ENCODE data around the gene ENPP4.

The ENPP4 gene, protein sequence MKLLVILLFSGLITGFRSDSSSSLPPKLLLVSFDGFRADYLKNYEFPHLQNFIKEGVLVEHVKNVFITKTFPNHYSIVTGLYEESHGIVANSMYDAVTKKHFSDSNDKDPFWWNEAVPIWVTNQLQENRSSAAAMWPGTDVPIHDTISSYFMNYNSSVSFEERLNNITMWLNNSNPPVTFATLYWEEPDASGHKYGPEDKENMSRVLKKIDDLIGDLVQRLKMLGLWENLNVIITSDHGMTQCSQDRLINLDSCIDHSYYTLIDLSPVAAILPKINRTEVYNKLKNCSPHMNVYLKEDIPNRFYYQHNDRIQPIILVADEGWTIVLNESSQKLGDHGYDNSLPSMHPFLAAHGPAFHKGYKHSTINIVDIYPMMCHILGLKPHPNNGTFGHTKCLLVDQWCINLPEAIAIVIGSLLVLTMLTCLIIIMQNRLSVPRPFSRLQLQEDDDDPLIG

DNA sequence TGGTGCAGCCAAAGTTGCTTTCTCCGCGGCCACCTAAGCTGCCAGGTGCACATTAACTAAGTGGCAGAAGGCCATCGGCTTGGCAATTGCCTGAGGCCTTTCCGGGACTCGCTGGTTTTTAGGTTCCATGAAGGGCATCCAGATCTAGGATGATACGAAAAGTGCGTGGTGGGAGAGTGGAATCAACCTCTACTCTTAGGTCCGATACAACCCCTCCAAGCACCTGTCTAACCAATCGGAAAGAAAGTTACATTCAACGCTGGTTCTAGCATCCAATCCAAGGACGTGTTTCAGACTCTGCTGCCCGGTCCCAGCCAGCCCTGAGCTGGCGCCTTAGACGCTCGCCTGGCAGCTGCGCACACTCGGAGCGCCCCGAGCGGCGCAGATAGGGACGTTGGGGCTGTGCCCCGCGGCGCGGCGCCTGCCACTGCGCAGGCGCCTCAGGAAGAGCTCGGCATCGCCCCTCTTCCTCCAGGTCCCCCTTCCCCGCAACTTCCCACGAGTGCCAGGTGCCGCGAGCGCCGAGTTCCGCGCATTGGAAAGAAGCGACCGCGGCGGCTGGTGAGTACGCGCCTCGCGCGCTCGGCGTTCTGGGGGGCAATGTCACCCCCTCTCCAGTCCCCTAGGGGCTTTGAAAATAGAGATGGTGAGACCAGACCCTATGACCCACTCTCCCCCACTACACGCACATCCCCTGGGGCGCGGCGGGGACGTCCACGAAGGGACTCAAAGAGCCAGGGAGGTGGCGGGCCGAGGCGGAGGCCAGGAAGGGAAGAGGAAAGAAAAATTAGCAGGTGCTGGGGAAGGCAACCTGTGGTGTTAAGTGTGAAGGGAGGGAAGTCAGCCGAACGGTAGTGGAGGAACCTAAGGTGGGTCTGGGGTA is at the start of gene ENPP4:
Gene ENPP4, plus strand, starts transcription at position 361 of the 883 bp plus-strand sequence. CDS start 9,595 bp downstream, outside the sequence.
- TF ChIP-seq GATA2 (IDR thresholded peaks at IDR 0.05; ENCODE audit: low read depth, low read length), result no peak
- TF ChIP-seq GATA3 (IDR thresholded peaks at IDR 0.05; ENCODE audit: low read depth, low read length), result no peak

DNA sequence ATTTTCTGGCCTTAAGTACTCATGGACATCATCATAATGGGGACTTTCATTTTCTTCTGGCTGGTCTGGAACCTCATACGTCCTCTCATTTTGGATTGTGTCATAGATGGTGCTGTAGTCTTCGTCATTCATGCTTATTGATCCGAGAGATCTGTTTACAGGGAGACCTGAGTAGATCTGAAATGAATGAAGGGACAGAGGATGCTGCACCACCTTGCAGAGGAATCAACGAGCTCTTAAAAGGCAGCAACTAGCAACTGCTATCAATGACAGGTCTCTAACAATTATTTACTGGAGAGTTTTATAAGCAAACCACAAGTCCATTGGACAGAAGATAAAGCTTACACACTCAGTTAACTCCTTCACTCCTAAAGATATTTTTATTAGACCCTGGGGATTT is 49.7 kb upstream of the ENPP4 start:
- TF ChIP-seq GATA3 (IDR thresholded peaks at IDR 0.05; ENCODE audit: low read depth, low read length), result no peak
- TF ChIP-seq GATA2 (IDR thresholded peaks at IDR 0.05; ENCODE audit: low read depth, low read length), result no peak

DNA sequence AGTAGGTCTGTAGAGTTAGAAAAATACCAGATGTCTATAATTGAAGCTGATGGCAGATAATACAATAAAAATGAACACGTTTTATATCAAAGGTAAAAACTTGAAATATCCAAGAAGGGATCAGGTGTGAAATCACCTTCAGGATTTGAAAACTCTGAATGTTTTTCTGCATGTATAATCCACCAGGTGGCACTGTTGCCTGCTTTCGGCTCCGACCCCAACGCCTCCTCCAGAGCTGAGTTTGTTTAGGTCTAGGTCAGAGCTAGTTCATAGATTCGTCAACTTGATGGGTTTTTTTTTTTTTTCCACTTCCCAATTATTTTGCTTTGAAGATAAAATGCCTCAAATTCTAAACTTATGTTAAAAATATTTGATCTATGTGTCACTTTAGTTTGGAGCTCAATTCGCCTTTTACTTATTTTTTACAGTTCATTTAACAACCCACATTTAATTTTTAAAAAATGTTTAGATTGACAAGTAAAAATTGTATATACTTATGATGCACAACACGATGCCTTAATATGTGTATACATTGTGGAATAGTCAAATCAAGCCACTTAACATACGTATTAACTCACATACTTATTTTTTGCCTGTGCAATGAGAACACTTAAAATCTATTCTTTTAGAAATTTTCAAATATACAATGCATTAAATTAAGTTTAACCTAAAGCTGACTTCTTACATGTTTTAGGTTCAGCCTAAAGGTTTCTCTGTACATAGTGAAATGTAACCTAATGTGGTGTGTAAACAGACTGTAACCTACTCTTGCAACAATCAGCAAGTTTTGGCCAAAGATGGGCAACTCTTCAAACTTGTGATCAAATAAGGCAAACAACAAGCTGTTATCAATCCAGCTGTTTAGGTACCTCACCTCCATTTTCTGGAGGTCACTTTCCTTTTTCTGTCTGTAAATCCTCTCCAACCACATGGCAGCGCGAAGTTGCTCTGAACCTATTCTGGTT is 39.4 kb upstream of the ENPP4 start:
- TF ChIP-seq GATA3 (IDR thresholded peaks at IDR 0.05; ENCODE audit: low read depth, low read length), result no peak
- no peak for TF ChIP-seq GATA2 (IDR thresholded peaks at IDR 0.05; ENCODE audit: low read depth, low read length)

DNA sequence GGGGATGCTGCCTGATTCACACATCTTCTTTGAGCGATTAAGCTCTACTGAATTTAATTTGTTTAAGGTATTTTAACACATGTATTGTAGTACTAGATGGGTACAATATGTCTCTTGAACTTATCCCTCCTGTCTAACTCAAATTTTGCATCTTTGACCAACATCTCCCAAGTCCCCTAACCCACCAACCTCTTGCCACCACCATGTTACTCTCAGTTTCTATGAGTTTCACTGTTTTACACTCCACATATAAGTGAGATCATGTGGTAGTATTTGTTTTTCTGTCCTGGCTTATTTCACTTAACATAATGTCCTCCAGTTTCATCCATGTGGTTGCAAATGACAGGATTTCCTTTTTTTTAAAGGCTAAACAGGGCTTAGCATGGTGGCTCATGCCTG is 38.7 kb upstream of the ENPP4 start:
- TF ChIP-seq GATA3 (IDR thresholded peaks at IDR 0.05; ENCODE audit: low read depth, low read length), result no peak
- no peak for TF ChIP-seq GATA2 (IDR thresholded peaks at IDR 0.05; ENCODE audit: low read depth, low read length)

DNA sequence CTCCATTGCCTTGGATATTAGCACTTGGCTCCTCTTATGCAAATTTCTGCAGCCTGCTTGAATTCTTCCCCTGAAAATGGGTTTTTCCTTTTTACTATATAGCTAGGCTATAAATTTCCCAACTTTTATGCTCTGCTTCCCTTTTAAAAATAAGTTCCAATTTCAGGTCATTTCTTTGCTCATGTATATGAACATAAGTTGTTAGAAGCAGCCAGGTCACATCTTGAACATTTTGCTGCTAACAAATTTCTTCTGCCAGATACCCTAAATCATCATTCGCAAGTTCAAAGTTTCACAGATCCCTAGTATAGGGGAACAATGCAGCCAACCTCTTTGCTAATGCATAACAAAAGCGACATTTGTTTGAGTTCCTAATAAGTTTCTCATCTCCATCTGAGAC is 34.5 kb upstream of the ENPP4 start:
- TF ChIP-seq GATA3 (IDR thresholded peaks at IDR 0.05; ENCODE audit: low read depth, low read length) (no peak), GATA2 (IDR thresholded peaks at IDR 0.05; ENCODE audit: low read depth, low read length) (no peak)

DNA sequence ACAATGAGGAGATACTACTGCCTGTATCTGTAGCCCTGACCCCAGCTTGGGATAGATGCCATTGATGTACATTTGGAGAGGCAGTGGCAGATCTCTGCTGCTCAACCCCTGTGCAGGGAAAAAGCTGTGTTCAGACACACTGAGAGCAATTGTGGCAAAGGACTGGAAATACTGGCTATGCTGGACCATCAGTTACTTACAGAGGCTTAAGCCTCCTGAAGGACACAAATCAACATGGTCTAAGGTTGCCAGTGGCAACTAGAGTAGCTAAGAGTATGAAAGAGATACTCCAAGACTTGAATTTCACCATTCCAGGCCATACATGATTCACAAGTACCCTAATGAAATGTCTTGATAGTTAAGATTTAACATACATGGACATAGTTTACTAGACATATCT is 32.4 kb upstream of the ENPP4 start:
- TF ChIP-seq GATA2 (IDR thresholded peaks at IDR 0.05; ENCODE audit: low read depth, low read length) (no peak), GATA3 (IDR thresholded peaks at IDR 0.05; ENCODE audit: low read depth, low read length) (no peak)

DNA sequence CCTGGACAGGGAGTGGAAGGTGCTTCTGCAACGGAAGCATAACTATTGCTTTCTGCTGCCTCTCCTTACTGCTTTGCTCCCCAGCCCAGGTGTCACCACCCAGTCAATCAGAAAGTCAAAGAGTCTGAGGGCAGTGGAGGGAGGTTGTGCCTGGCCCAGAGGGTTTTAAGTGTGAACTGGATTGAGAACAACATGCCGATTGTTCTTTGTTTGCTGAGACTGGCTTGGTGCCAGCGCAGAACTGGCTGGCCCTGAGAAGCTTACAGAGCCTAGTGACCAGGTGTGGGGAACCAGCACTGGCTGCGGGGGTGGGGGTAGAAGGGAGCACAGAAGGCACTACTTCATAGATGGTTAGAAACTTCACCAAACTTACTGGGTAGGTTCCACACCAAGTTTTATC is 31.1 kb upstream of the ENPP4 start:
- no peak for TF ChIP-seq GATA3 (IDR thresholded peaks at IDR 0.05; ENCODE audit: low read depth, low read length)
- no peak for TF ChIP-seq GATA2 (IDR thresholded peaks at IDR 0.05; ENCODE audit: low read depth, low read length)

DNA sequence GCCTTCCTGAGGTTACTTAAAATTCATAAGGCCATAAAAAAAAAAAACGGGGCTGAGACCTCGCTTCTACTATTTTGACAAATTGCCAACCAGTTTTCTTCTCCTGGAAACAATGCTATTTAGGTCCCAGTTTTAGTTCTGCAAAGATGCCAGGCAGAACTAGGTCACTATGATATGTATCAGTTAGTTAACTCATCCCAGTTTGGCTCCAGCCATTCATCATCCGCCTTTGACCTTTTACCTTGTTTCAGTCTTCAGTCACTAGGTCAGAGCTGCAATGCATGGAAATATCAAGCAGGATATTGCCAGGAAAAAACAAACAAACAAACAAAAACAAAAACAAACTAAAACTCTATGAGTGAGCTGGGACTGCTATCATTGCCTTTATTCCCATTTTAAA is 29.8 kb upstream of the ENPP4 start:
- TF ChIP-seq GATA2 (IDR thresholded peaks at IDR 0.05; ENCODE audit: low read depth, low read length) (no peak), GATA3 (IDR thresholded peaks at IDR 0.05; ENCODE audit: low read depth, low read length) (no peak)

DNA sequence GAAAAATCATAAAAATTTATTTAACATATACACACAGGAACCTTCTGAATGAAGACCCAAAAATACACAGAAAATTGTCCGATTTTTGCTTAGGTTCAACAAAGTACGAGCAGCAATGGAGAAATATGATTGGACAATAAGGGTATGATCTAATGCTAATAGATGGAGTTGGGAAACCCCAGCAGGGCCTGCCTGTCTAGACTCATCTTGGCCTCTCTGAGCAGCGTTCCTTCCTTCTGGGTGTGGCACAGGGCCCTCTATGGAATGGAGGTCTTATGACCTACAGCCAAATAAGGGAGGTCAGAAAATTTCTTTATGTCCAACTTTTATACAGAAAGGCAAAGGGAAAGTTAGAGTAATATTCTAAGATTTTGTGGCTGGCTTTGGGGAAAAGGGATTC is 27.7 kb upstream of the ENPP4 start:
- TF ChIP-seq GATA3 (IDR thresholded peaks at IDR 0.05; ENCODE audit: low read depth, low read length), result no peak
- TF ChIP-seq GATA2 (IDR thresholded peaks at IDR 0.05; ENCODE audit: low read depth, low read length), result no peak

DNA sequence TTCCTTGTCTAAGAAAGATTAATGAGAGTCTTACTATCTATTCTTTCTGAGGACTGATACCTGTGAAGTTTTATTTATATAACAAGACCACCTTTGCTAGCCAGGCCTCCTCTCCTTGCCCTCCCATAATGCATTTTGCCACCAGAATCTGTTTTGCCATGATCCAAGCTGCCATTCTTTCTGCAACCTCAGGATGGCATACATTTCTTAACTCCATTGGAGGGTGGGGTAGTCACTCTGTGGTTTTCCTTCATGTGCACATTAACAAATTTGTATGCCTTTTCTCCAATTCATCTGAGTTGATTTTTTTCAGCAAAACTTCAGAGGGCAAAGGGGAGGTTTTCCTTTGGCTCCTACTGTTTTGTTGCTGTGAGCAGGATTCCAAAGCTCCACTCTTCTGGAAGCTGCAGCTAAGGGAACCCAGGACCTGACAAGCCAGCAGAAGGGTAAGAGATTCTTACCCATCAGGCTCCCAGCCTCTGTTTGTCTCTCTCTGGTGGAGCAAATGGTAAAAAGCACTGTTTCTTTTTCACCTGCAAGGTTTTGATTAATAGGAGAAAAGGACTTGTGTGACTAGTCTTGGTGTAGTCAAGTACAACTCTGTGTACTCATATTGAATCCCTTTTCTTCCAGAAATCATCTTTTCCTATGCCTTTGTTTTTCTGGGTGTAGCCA is 26.2 kb upstream of the ENPP4 start:
- TF ChIP-seq GATA2 (IDR thresholded peaks at IDR 0.05; ENCODE audit: low read depth, low read length) (no peak), GATA3 (IDR thresholded peaks at IDR 0.05; ENCODE audit: low read depth, low read length) (no peak)

DNA sequence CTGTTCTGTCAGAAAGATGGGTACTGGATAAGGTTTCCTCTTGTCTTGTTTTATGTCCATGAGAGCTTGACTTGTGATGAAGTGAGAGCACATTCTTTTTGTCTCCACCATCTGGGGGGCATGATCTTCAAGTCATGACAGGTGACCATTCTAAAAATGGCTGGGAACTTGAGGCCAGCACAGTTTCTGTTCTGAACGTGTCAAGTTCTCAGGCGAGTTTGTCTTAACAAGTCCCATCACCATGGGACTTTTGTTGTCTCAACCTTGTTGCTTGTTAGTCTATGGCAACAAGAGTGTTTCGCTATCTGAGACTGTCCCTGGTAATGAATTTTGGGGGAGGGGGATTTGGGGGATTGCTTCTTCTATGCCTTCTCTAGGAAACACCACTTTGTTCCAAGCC is 25.6 kb upstream of the ENPP4 start:
- TF ChIP-seq GATA2 (IDR thresholded peaks at IDR 0.05; ENCODE audit: low read depth, low read length) (no peak), GATA3 (IDR thresholded peaks at IDR 0.05; ENCODE audit: low read depth, low read length) (no peak)

DNA sequence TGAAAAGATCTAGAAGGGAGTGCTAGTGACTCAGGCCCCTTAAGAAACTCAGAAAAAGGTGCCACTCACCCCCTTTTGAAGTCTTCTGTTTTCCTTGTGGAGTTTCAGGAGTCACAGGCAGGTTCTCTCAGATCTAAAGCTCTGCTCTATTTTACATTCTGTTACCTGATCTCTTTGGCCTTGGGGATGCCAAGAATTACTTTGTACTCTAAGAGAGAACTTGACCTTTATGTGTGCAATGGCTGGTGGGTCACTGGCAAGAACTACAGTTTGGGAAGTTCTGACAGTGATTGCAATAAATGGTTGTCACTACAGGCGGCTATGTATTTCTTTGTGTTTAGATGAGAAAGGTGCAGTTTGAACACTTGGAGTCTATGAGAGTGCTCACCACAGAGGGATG is 24.2 kb upstream of the ENPP4 start:
- TF ChIP-seq GATA2 (IDR thresholded peaks at IDR 0.05; ENCODE audit: low read depth, low read length) (no peak), GATA3 (IDR thresholded peaks at IDR 0.05; ENCODE audit: low read depth, low read length) (no peak)

DNA sequence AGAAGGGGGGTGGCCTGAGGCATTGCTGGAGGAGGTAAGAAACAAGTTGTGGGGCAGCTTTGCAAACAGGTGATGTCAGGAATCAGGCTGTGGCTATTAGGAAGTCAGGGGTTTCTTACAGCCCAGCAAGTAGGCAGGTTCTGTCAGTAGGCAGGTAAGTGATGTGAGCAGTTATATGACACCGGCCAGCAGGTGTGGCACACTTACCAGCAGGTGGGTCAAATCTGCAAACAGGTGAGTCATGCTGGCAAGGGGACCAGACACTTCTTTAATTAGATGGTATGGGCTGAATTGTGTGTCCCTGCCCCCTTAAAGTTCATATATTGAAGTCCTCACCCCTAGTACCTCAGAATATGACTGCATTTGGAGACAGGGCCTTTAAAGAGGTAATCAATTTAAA is 16.4 kb upstream of the ENPP4 start:
- no peak for TF ChIP-seq GATA3 (IDR thresholded peaks at IDR 0.05; ENCODE audit: low read depth, low read length)
- no peak for TF ChIP-seq GATA2 (IDR thresholded peaks at IDR 0.05; ENCODE audit: low read depth, low read length)

Measured in SH-SY5Y (cell line).